Stimulated activated CD4-positive, alpha-beta T cell treated with anti-CD3 and anti-CD28 coated beads, Interleukin-1b, Interleukin-23, amount 100 ng/mL, for 1 hour (primary cell): ENCODE data around the gene ZNF618.

Experiments
- DNase-seq, 2 donors: peaks; one replicate each; pipeline ENCODE4 v3.0.0-alpha.2; 2020; ENCODE audit warnings: low read depth in 2 of 2

Gene ZNF618

GRCh38 chr9:114023961-114024360 lies 147.9 kb downstream of the ZNF618 start:
- no peak for DNase-seq

GRCh38 chr9:114025196-114025753 lies 149.2 kb downstream of the ZNF618 start:
- no peak for DNase-seq

GRCh38 chr9:114025760-114026159 lies 149.7 kb downstream of the ZNF618 start:
- no peak for DNase-seq

GRCh38 chr9:114026335-114026734 lies 150.2 kb downstream of the ZNF618 start:
- DNase-seq: no peak

GRCh38 chr9:114027159-114027862 lies 151.2 kb downstream of the ZNF618 start:
- DNase-seq: no peak

GRCh38 chr9:114027863-114028465 lies 151.9 kb downstream of the ZNF618 start:
- DNase-seq: no peak

GRCh38 chr9:114028646-114029045 lies 152.5 kb downstream of the ZNF618 start:
- no peak for DNase-seq

- DNase-seq: no peak
Measured at GRCh38 chr9:114029311-114030170, 153.4 kb downstream of the ZNF618 start.

- no peak for DNase-seq
Measured at GRCh38 chr9:114030364-114030763, 154.3 kb downstream of the ZNF618 start.

GRCh38 chr9:114031037-114031630 lies 155.0 kb downstream of the ZNF618 start:
- DNase-seq: no peak

- no peak for DNase-seq
Measured at GRCh38 chr9:114031948-114032840, 156.1 kb downstream of the ZNF618 start.

GRCh38 chr9:114033397-114034103 lies 157.4 kb downstream of the ZNF618 start:
- no peak for DNase-seq

GRCh38 chr9:114034196-114034595 lies 158.1 kb downstream of the ZNF618 start:
- no peak for DNase-seq

- no peak for DNase-seq
Measured at GRCh38 chr9:114034661-114035062, 158.6 kb downstream of the ZNF618 start.

- no peak for DNase-seq
Measured at GRCh38 chr9:114035221-114035844, 159.2 kb downstream of the ZNF618 start.

GRCh38 chr9:114035845-114036801 lies 160.0 kb downstream of the ZNF618 start:
- DNase-seq: no peak

GRCh38 chr9:114037249-114037648 lies 161.1 kb downstream of the ZNF618 start:
- no peak for DNase-seq

GRCh38 chr9:114037961-114038723 lies 162.0 kb downstream of the ZNF618 start:
- no peak for DNase-seq
